Hepatocyte (in vitro differentiated cells): ENCODE measurements around the gene SP110. TPM values are rescaled to one million over a fixed set of nuclear protein-coding genes. Genes with fewer than 3 reads are reported as not detected.

Source experiments
- DNase-seq: peaks from one replicate; pipeline ENCODE4 v3.0.0-alpha.2; 2016; ENCODE audit warnings: low spot score
- H2AFZ ChIP-seq: fragments of 200-600 bp; sonication (generic); 2 replicates; pipeline ENCODE4 v1.6.0; 2016; ENCODE audit warnings: antibody characterized with exemption, mild to moderate bottlenecking
- H3K27ac ChIP-seq: fragments of 200-600 bp; sonication (generic); 2 replicates; pipeline ENCODE4 v1.5.1; 2016; ENCODE audit warnings: mild to moderate bottlenecking
- H3K27me3 ChIP-seq: fragments of 200-600 bp; sonication (generic); 2 replicates; pipeline ENCODE4 v1.6.1; 2016
- H3K36me3 ChIP-seq: fragments of 200-600 bp; sonication (generic); replicated peaks from 2 replicates; pipeline ENCODE4 v1.5.1; 2016; ENCODE audit warnings: low read depth; ENCODE audit not compliant: insufficient read depth
- H3K4me1 ChIP-seq: fragments of 200-600 bp; sonication (generic); 2 replicates; pipeline ENCODE4 v1.5.1; 2016; ENCODE audit warnings: mild to moderate bottlenecking, moderate library complexity; ENCODE audit not compliant: insufficient read depth
- H3K4me2 ChIP-seq: fragments of 200-600 bp; sonication (generic); 2 replicates; pipeline ENCODE4 v1.6.0; 2016
- H3K4me3 ChIP-seq: fragments of 200-600 bp; sonication (generic); 2 replicates; pipeline ENCODE4 v1.5.1; 2016; ENCODE audit warnings: mild to moderate bottlenecking
- H3K79me2 ChIP-seq: fragments of 200-600 bp; sonication (generic); 2 replicates; pipeline ENCODE4 v1.6.0; 2017; ENCODE audit warnings: mild to moderate bottlenecking
- H3K9me2 ChIP-seq: fragments of 200-600 bp; sonication (generic); replicated peaks from 2 replicates; pipeline ENCODE4 v1.6.0; 2017; ENCODE audit warnings: mild to moderate bottlenecking; ENCODE audit not compliant: insufficient read depth
- H3K9me3 ChIP-seq: fragments of 200-600 bp; sonication (generic); 2 replicates; pipeline ENCODE4 v1.5.1; 2016; ENCODE audit warnings: low read depth, mild to moderate bottlenecking
- H4K20me1 ChIP-seq: fragments of 200-600 bp; sonication (generic); 2 replicates; pipeline ENCODE4 v1.6.0; 2016; ENCODE audit warnings: mild to moderate bottlenecking; ENCODE audit not compliant: insufficient read depth, poor library complexity, severe bottlenecking
- CTCF ChIP-seq: fragments of 200-600 bp; sonication (generic); IDR thresholded peaks from 2 replicates; pipeline ENCODE4 v1.5.1; 2016; ENCODE audit warnings: antibody characterized with exemption, mild to moderate bottlenecking; ENCODE audit not compliant: poor library complexity
- EZH2 ChIP-seq: fragments of 200-600 bp; sonication (generic); IDR thresholded peaks from 2 replicates; pipeline ENCODE4 v1.6.1; 2016; ENCODE audit warnings: antibody characterized with exemption, mild to moderate bottlenecking, borderline replicate concordance
- EZH2phosphoT487 ChIP-seq: fragments of 200-600 bp; sonication (generic); IDR thresholded peaks from one replicate; pipeline ENCODE4 v1.6.1; 2018; ENCODE audit warnings: antibody characterized with exemption, mild to moderate bottlenecking, low read depth, moderate library complexity; ENCODE audit not compliant: unreplicated experiment, severe bottlenecking
- WGBS: methylation state at CpG from one replicate; pipeline ENCODE4 v1.1.6; 2016; ENCODE audit warnings: low lambda C conversion rate; ENCODE audit errors: missing lambda C conversion rate; 5-methylcytosine and 5-hydroxymethylcytosine counted together
- polyA plus RNA-seq: library from polyadenylated mRNA; unstranded; fragments of >200 nt; fragmentation: Nextera tagmentation; extraction: Ambion mirVana; gene quantifications from 2 replicates; pipeline ENCODE4 v1.2.1, GENCODE V29; 2016
- total RNA-seq: library from RNA; depleted of rRNA; stranded (reverse); fragments of >200 nt; gene quantifications from 2 replicates; pipeline ENCODE4 v1.2.3, GENCODE V29; 2014

SP110 gene
- total and polyA plus RNA-seq, 2 experiments from 2014 or later = 10.9 to 15.9 TPM

- Histone ChIP-seq H3K4me1 (no peaks in the 10 kb centered on the region), H3K27ac (no peak overlapping the region), H3K79me2 (no peaks in the 10 kb centered on the region), H3K36me3 (no peaks in the 10 kb centered on the region), H3K4me2 (no peak overlapping the region), H3K9me3 (no peaks in the 10 kb centered on the region), H4K20me1 (no peaks in the 10 kb centered on the region), H3K9me2 (no peaks in the 10 kb centered on the region), H2AFZ (no peak overlapping the region), H3K4me3 (no peak overlapping the region), H3K27me3 (no peaks in the 10 kb centered on the region)
- TF ChIP-seq EZH2 (no peak), CTCF (no peak), EZH2phosphoT487 (no peak)
- WGBS = 78% methylated on average over 7 of the region's 7 CpGs
- DNase-seq = no peak
Measured at GRCh38 chr2:230155359-230155758, 64.4 kb downstream of the SP110 start.

- H3K4me3 ChIP-seq = no peak overlapping the region
- 45% methylated on average over 2 of the region's 2 CpGs for WGBS
- H3K4me2 ChIP-seq = no peak overlapping the region
- no peaks in the 10 kb centered on the region for H4K20me1 ChIP-seq
- H2AFZ ChIP-seq = no peak overlapping the region
- no peaks in the 10 kb centered on the region for H3K79me2 ChIP-seq
- H3K9me2 ChIP-seq = no peaks in the 10 kb centered on the region
- no peak for TF ChIP-seq CTCF
- H3K27ac ChIP-seq = peak overlapping the region; percentile 33
- H3K27me3 ChIP-seq = no peaks in the 10 kb centered on the region
- no peaks in the 10 kb centered on the region for H3K9me3 ChIP-seq
- H3K4me1 ChIP-seq = no peaks in the 10 kb centered on the region
- peak; percentile 49 for DNase-seq
- H3K36me3 ChIP-seq = no peaks in the 10 kb centered on the region
Measured at GRCh38 chr2:230153390-230153976, 66.3 kb downstream of the SP110 start.

GRCh38 chr2:230152334-230152733, 67.5 kb downstream of the SP110 start:
- no peak overlapping the region for H3K27ac ChIP-seq
- H3K9me3 ChIP-seq = no peaks in the 10 kb centered on the region
- no peaks in the 10 kb centered on the region for H3K79me2 ChIP-seq
- no peaks in the 10 kb centered on the region for H3K9me2 ChIP-seq
- H4K20me1 ChIP-seq = no peaks in the 10 kb centered on the region
- TF ChIP-seq EZH2 = no peak
- no peak for TF ChIP-seq CTCF
- no peak for TF ChIP-seq EZH2phosphoT487
- H3K27me3 ChIP-seq = no peaks in the 10 kb centered on the region
- no peak for DNase-seq
- no peak overlapping the region for H3K4me2 ChIP-seq
- H3K36me3 ChIP-seq = no peaks in the 10 kb centered on the region
- 97% methylated on average over 2 of the region's 2 CpGs for WGBS
- no peaks in the 10 kb centered on the region for H3K4me1 ChIP-seq
- no peak overlapping the region for H3K4me3 ChIP-seq
- H2AFZ ChIP-seq = no peak overlapping the region

- no peaks in the 10 kb centered on the region for H3K9me2 ChIP-seq
- no peaks in the 10 kb centered on the region for H3K9me3 ChIP-seq
- no peak overlapping the region for H2AFZ ChIP-seq
- WGBS = 91% methylated on average over 1 of the region's 1 CpG
- no peaks in the 10 kb centered on the region for H3K4me1 ChIP-seq
- H3K79me2 ChIP-seq = no peaks in the 10 kb centered on the region
- H3K36me3 ChIP-seq = no peaks in the 10 kb centered on the region
- TF ChIP-seq CTCF (no peak), EZH2phosphoT487 (no peak), EZH2 (no peak)
- H3K27ac ChIP-seq = no peak overlapping the region
- H3K4me3 ChIP-seq = no peak overlapping the region
- H3K27me3 ChIP-seq = no peaks in the 10 kb centered on the region
- no peak for DNase-seq
- no peak overlapping the region for H3K4me2 ChIP-seq
- H4K20me1 ChIP-seq = no peaks in the 10 kb centered on the region
Measured at GRCh38 chr2:230144355-230144754, 75.4 kb downstream of the SP110 start.
